Activated naive CD4-positive, alpha-beta T cell treated with anti-CD3 and anti-CD28 coated beads for 36 hours (primary cell): ENCODE results near the gene STXBP6. TPM values are rescaled to one million over a fixed set of nuclear protein-coding genes. Genes with fewer than 3 reads are reported as not detected.
"Not testable (repeated sequence)": the region's sequence is repeated elsewhere in the genome, so short reads cannot be mapped to it uniquely, and the experiment has no call there.

ENCODE experiments used
- CTCF ChIA-PET: fragments of 350-600 bp; sonication (Branson Sonifier 250); formaldehyde crosslinking; loops from one replicate; lab custom pipeline; 2021; ENCODE audit warnings: antibody characterized with exemption; lab: Charles Lee
- DNase-seq: peaks from one replicate; pipeline ENCODE4 v3.0.0-alpha.2; 2020
- H3K27ac Mint-ChIP-seq: one replicate; pipeline ENCODE4 v1.8.0; 2021; ENCODE audit warnings: mild to moderate bottlenecking, mixed read lengths
- H3K27me3 Mint-ChIP-seq: one replicate; pipeline ENCODE4 v1.8.0; 2021; ENCODE audit warnings: low read depth, mixed read lengths
- H3K36me3 Mint-ChIP-seq: one replicate; pipeline ENCODE4 v1.8.0; 2021; ENCODE audit warnings: low read depth, mixed read lengths
- H3K4me1 Mint-ChIP-seq: one replicate; pipeline ENCODE4 v1.8.0; 2021; ENCODE audit warnings: low read depth, mixed read lengths
- H3K4me3 Mint-ChIP-seq: one replicate; pipeline ENCODE4 v1.8.0; 2021; ENCODE audit warnings: mild to moderate bottlenecking, moderate library complexity, mixed read lengths
- H3K9me3 Mint-ChIP-seq: one replicate; pipeline ENCODE4 v1.8.0; 2021; ENCODE audit warnings: mixed read lengths
- intact Hi-C: fragments of 100-400 bp; cut with micrococcal nuclease; formaldehyde crosslinking; loops from one replicate; pipeline ENCODE4 v1.15.1; 2023
- total RNA-seq, 2 experiments: library from RNA; stranded (reverse); gene quantifications; one replicate each; pipeline ENCODE4 v1.2.3, GENCODE V29; 2021

Gene STXBP6
- total RNA-seq, 2 experiments from 2014 or later, result not detected

GRCh38 chr14:24843494-24843893 lies 206.5 kb downstream of the STXBP6 start:
- Mint-ChIP-seq H3K27ac (no peak overlapping the region), H3K9me3 (no peaks in the 10 kb centered on the region), H3K4me1 (no peaks in the 10 kb centered on the region), H3K4me3 (no peak overlapping the region), H3K36me3 (no peaks in the 10 kb centered on the region), H3K27me3 (peaks cover 16% of the 10 kb centered on the region)
- intact Hi-C loops, result no loop called here
- DNase-seq, result no peak
- CTCF ChIA-PET, result no interaction called here

- Mint-ChIP-seq H3K4me3 (no peak overlapping the region), H3K27me3 (peaks cover 8% of the 10 kb centered on the region), H3K9me3 (no peaks in the 10 kb centered on the region), H3K4me1 (no peaks in the 10 kb centered on the region), H3K27ac (no peak overlapping the region), H3K36me3 (no peaks in the 10 kb centered on the region)
- CTCF ChIA-PET, result no interaction called here
- DNase-seq, result no peak
- intact Hi-C loops, result no loop called here
Observed at GRCh38 chr14:24840204-24840893, 209.6 kb downstream of the STXBP6 start.

- H3K9me3 Mint-ChIP-seq, result no peaks in the 10 kb centered on the region
- H3K4me3 Mint-ChIP-seq, result no peak overlapping the region
- intact Hi-C loops, result no loop called here
- CTCF ChIA-PET, result no interaction called here
- no peak for DNase-seq
- H3K36me3 Mint-ChIP-seq, result no peaks in the 10 kb centered on the region
- H3K27ac Mint-ChIP-seq, result no peak overlapping the region
- H3K4me1 Mint-ChIP-seq, result no peaks in the 10 kb centered on the region
- H3K27me3 Mint-ChIP-seq, result peaks cover 5% of the 10 kb centered on the region
Observed at GRCh38 chr14:24839617-24840203, 210.2 kb downstream of the STXBP6 start.

GRCh38 chr14:24838945-24839616 lies 210.9 kb downstream of the STXBP6 start:
- peaks cover 6% of the 10 kb centered on the region for H3K27me3 Mint-ChIP-seq
- intact Hi-C loops, result no loop called here
- H3K4me3 Mint-ChIP-seq, result no peak overlapping the region
- no peak overlapping the region for H3K27ac Mint-ChIP-seq
- no peaks in the 10 kb centered on the region for H3K9me3 Mint-ChIP-seq
- H3K4me1 Mint-ChIP-seq, result no peaks in the 10 kb centered on the region
- no peak for DNase-seq
- no peaks in the 10 kb centered on the region for H3K36me3 Mint-ChIP-seq
- CTCF ChIA-PET, result no interaction called here

- no peak overlapping the region for H3K27ac Mint-ChIP-seq
- H3K27me3 Mint-ChIP-seq, result peaks cover 6% of the 10 kb centered on the region
- CTCF ChIA-PET, result interaction anchor here (0.8 kb wide), 1 partner anchor 23 kb away, joined by 3 read pairs; no protein-coding TSS in a partner anchor
Observed at GRCh38 chr14:24837280-24838046, 212.5 kb downstream of the STXBP6 start.

GRCh38 chr14:24836324-24836723 lies 213.6 kb downstream of the STXBP6 start:
- H3K36me3 Mint-ChIP-seq, H3K4me1 Mint-ChIP-seq, intact Hi-C loops, H3K9me3 Mint-ChIP-seq, DNase-seq, H3K27me3 Mint-ChIP-seq, CTCF ChIA-PET, H3K4me3 Mint-ChIP-seq, H3K27ac Mint-ChIP-seq: not testable (repeated sequence)

More at GRCh38 chr14:24837280-24838046, 212.5 kb downstream of the STXBP6 start:
- Mint-ChIP-seq H3K36me3 (no peaks in the 10 kb centered on the region), H3K4me1 (no peaks in the 10 kb centered on the region), H3K9me3 (no peaks in the 10 kb centered on the region), H3K4me3 (no peak overlapping the region)
- intact Hi-C loops, result no loop called here
- DNase-seq, result no peak

GRCh38 chr14:24834956-24835355 lies 215.0 kb downstream of the STXBP6 start:
- DNase-seq, result no peak
- no peak overlapping the region for H3K27ac Mint-ChIP-seq
- H3K9me3 Mint-ChIP-seq, result no peaks in the 10 kb centered on the region
- H3K4me3 Mint-ChIP-seq, result no peak overlapping the region
- H3K27me3 Mint-ChIP-seq, result peaks cover 6% of the 10 kb centered on the region
- H3K4me1 Mint-ChIP-seq, result no peaks in the 10 kb centered on the region
- no peaks in the 10 kb centered on the region for H3K36me3 Mint-ChIP-seq
- intact Hi-C loops, result no loop called here
- CTCF ChIA-PET, result no interaction called here

GRCh38 chr14:24833385-24833784 lies 216.6 kb downstream of the STXBP6 start:
- no peak overlapping the region for H3K27ac Mint-ChIP-seq
- H3K9me3 Mint-ChIP-seq, result no peaks in the 10 kb centered on the region
- CTCF ChIA-PET, result no interaction called here
- H3K4me1 Mint-ChIP-seq, result no peaks in the 10 kb centered on the region
- H3K27me3 Mint-ChIP-seq, result peaks cover 8% of the 10 kb centered on the region
- intact Hi-C loops, result no loop called here
- no peak for DNase-seq
- no peaks in the 10 kb centered on the region for H3K36me3 Mint-ChIP-seq
- H3K4me3 Mint-ChIP-seq, result no peak overlapping the region

GRCh38 chr14:24831677-24832076 lies 218.3 kb downstream of the STXBP6 start:
- Mint-ChIP-seq H3K9me3 (no peaks in the 10 kb centered on the region), H3K27me3 (peaks cover 10% of the 10 kb centered on the region), H3K27ac (no peak overlapping the region), H3K36me3 (no peaks in the 10 kb centered on the region), H3K4me3 (no peak overlapping the region), H3K4me1 (no peaks in the 10 kb centered on the region)
- CTCF ChIA-PET, result interaction anchor here (0.9 kb wide), 1 partner anchor 24 kb away, joined by 3 read pairs; no protein-coding TSS in a partner anchor
- no peak for DNase-seq
- intact Hi-C loops, result no loop called here

- CTCF ChIA-PET, result no interaction called here
- no peak for DNase-seq
- H3K27ac Mint-ChIP-seq, result no peak overlapping the region
- no peaks in the 10 kb centered on the region for H3K4me1 Mint-ChIP-seq
- H3K4me3 Mint-ChIP-seq, result no peak overlapping the region
- H3K36me3 Mint-ChIP-seq, result no peaks in the 10 kb centered on the region
- intact Hi-C loops, result no loop called here
- peaks cover 10% of the 10 kb centered on the region for H3K27me3 Mint-ChIP-seq
- no peaks in the 10 kb centered on the region for H3K9me3 Mint-ChIP-seq
Observed at GRCh38 chr14:24829862-24830261, 220.1 kb downstream of the STXBP6 start.

- H3K27ac Mint-ChIP-seq, result no peak overlapping the region
- intact Hi-C loops, result no loop called here
- CTCF ChIA-PET, result no interaction called here
- H3K9me3 Mint-ChIP-seq, result no peaks in the 10 kb centered on the region
- no peaks in the 10 kb centered on the region for H3K36me3 Mint-ChIP-seq
- no peak for DNase-seq
- H3K4me1 Mint-ChIP-seq, result no peaks in the 10 kb centered on the region
- H3K27me3 Mint-ChIP-seq, result peaks cover 6% of the 10 kb centered on the region
- no peak overlapping the region for H3K4me3 Mint-ChIP-seq
Observed at GRCh38 chr14:24828486-24828885, 221.5 kb downstream of the STXBP6 start.

GRCh38 chr14:24826390-24826789 lies 223.6 kb downstream of the STXBP6 start:
- Mint-ChIP-seq H3K9me3 (no peaks in the 10 kb centered on the region), H3K4me1 (no peaks in the 10 kb centered on the region), H3K4me3 (no peak overlapping the region), H3K36me3 (no peaks in the 10 kb centered on the region), H3K27ac (no peak overlapping the region), H3K27me3 (peaks cover 12% of the 10 kb centered on the region)
- no peak for DNase-seq
- CTCF ChIA-PET, result no interaction called here
- intact Hi-C loops, result no loop called here
